Upper lobe of left lung (tissue), 6 donors: ENCODE results near the gene POU2F2. TPM values are rescaled to one million over a fixed set of nuclear protein-coding genes. Genes with fewer than 3 reads are reported as not detected.

ENCODE experiments used
- ATAC-seq, 2 donors: fragments of 200-7000 bp; cut with Tn5 transposase; one replicate each; pipeline ENCODE4 v1.9.1; 2022; ENCODE audit warnings: mild to moderate bottlenecking in 2 of 2, moderate library complexity in 2 of 2; ENCODE audit not compliant: low FRiP score in 2 of 2
- DNase-seq, 2 donors: peaks; one replicate each; pipeline ENCODE4 v3.0.0-alpha.2; 2019 to 2020
- H3K27ac ChIP-seq, 4 donors: fragments of 200-600 bp; sonication (generic); one replicate each; pipeline ENCODE4 v1.5.1; 2016 to 2019
- H3K27me3 ChIP-seq, 4 donors: fragments of 200-600 bp; sonication (generic); one replicate each; pipeline ENCODE4 v1.5.1; 2017 to 2019
- H3K36me3 ChIP-seq, 4 donors: fragments of 200-600 bp; sonication (generic); one replicate each; pipeline ENCODE4 v1.5.1; 2016 to 2019
- H3K4me1 ChIP-seq, 4 donors: fragments of 200-600 bp; sonication (generic); one replicate each; pipeline ENCODE4 v1.5.1; 2018 to 2019
- H3K4me3 ChIP-seq, 4 donors: fragments of 200-600 bp; sonication (generic); one replicate each; pipeline ENCODE4 v1.5.1; 2017 to 2019; ENCODE audit warnings: mild to moderate bottlenecking in 2 of 4, moderate library complexity in 1 of 4
- H3K9me3 ChIP-seq, 4 donors: fragments of 200-600 bp; sonication (generic); one replicate each; pipeline ENCODE4 v1.5.1; 2018 to 2019
- EP300 ChIP-seq, 4 donors: sonication (generic); formaldehyde crosslinking; IDR thresholded peaks; one replicate each; pipeline ENCODE4 v1.5.1; 2017; ENCODE audit warnings: antibody characterized with exemption in 4 of 4, control low read depth in 2 of 4
- POLR2A ChIP-seq, 4 donors: fragments of 450-650 bp; IDR thresholded peaks; one replicate each; pipeline ENCODE4 v1.5.1; 2016 to 2017; ENCODE audit warnings: antibody characterized with exemption in 4 of 4, mild to moderate bottlenecking in 2 of 4
- POLR2AphosphoS5 ChIP-seq, 2 donors: sonication (generic); formaldehyde crosslinking; IDR thresholded peaks; one replicate each; pipeline ENCODE4 v1.5.1; 2017; ENCODE audit warnings: antibody characterized with exemption in 2 of 2
- WGBS, 2 donors: methylation state at CpG; one replicate each; pipeline ENCODE4 v1.1.5; 2017 to 2018; 5-methylcytosine and 5-hydroxymethylcytosine counted together
- total RNA-seq, 6 donors: library from RNA; depleted of rRNA in 4 of 6; stranded (reverse); fragments of >200 nt in 4 of 6; gene quantifications; one replicate each; pipeline versions ENCODE4 v1.1.0 to v1.2.1, GENCODE V29; 2016 to 2021
- TF ChIP-seq, protein P1 (sequence below), 6 experiments: fragments of 450-650 bp in 4 of 6; fragments of 200-600 bp in 2 of 6; sonication (generic) in 2 of 6; IDR thresholded peaks; one replicate each; pipeline ENCODE4 v1.5.1; 2016 to 2019; ENCODE audit warnings: antibody characterized with exemption in 6 of 6
- donor health status: DM: no; HTN: no; CAD: no; lungs with moderate emphysema.
- donor health status: DM: no; HTN: yes; CAD: no; lungs with severe emphysema.

Gene POU2F2
- total RNA-seq, 6 donors from 2014 or later = 1.3 to 12.0 (median 5.0) TPM

GRCh38 chr19:42065051-42065450 is 67.2 kb downstream of the POU2F2 start:
- ATAC-seq = no peak
- WGBS, 2 donors = 94 to 95% methylated on average over 10 to 13 of the region's 13 CpGs
- H3K27ac ChIP-seq = no peak overlapping the region
- H3K4me3 ChIP-seq = no peak overlapping the region
- H3K4me1 ChIP-seq = peaks cover 3 to 11% (median 6%) of the 10 kb centered on the region in 4 donors
- DNase-seq = peak in 1 of 2 donors; percentile 73
- H3K36me3 ChIP-seq = no peaks in the 10 kb centered on the region
- TF ChIP-seq, protein P1, sequence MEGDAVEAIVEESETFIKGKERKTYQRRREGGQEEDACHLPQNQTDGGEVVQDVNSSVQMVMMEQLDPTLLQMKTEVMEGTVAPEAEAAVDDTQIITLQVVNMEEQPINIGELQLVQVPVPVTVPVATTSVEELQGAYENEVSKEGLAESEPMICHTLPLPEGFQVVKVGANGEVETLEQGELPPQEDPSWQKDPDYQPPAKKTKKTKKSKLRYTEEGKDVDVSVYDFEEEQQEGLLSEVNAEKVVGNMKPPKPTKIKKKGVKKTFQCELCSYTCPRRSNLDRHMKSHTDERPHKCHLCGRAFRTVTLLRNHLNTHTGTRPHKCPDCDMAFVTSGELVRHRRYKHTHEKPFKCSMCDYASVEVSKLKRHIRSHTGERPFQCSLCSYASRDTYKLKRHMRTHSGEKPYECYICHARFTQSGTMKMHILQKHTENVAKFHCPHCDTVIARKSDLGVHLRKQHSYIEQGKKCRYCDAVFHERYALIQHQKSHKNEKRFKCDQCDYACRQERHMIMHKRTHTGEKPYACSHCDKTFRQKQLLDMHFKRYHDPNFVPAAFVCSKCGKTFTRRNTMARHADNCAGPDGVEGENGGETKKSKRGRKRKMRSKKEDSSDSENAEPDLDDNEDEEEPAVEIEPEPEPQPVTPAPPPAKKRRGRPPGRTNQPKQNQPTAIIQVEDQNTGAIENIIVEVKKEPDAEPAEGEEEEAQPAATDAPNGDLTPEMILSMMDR (IDR thresholded peaks at IDR 0.05) = no peak
- TF ChIP-seq EP300 (IDR thresholded peaks at IDR 0.05) (no peak), POLR2A (IDR thresholded peaks at IDR 0.05) (no peak), POLR2AphosphoS5 (IDR thresholded peaks at IDR 0.05) (no peak)
- H3K9me3 ChIP-seq = no peaks in the 10 kb centered on the region
- peaks cover 0 to 19% (median 4%) of the 10 kb centered on the region in 4 donors for H3K27me3 ChIP-seq

DNA sequence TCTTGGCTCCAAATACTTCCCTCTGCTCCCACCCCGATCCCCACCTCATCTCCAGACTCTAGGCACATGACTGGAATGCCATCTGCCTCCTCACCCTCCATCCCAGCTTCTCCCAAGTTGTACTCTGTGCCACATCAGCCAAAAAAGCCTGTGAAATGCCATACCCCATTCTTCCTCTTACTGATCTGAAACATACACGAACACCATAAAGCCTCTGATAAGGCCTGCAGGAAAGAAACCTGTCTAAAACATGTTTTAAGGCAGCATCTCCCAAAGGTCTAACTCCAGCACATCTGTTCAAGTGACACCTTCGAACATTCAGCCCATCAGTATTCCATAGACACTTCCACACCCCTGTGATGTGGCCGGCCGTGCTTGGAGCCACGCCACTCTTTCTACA is 67.8 kb downstream of the POU2F2 start:
- peaks cover 1 to 6% (median 3%) of the 10 kb centered on the region in 4 donors for H3K4me1 ChIP-seq
- TF ChIP-seq POLR2AphosphoS5 (IDR thresholded peaks at IDR 0.05) (no peak), POLR2A (IDR thresholded peaks at IDR 0.05) (no peak), EP300 (IDR thresholded peaks at IDR 0.05) (no peak)
- TF ChIP-seq, protein P1 (IDR thresholded peaks at IDR 0.05) = no peak
- H3K4me3 ChIP-seq = no peak overlapping the region
- H3K27me3 ChIP-seq = peaks cover 0 to 13% (median 1%) of the 10 kb centered on the region in 4 donors
- H3K36me3 ChIP-seq = no peaks in the 10 kb centered on the region
- WGBS, 2 donors = 81 to 88% methylated on average over 6 of the region's 6 CpGs
- H3K9me3 ChIP-seq = no peaks in the 10 kb centered on the region
- H3K27ac ChIP-seq = no peak overlapping the region
- DNase-seq (no peak), ATAC-seq (no peak)

DNA sequence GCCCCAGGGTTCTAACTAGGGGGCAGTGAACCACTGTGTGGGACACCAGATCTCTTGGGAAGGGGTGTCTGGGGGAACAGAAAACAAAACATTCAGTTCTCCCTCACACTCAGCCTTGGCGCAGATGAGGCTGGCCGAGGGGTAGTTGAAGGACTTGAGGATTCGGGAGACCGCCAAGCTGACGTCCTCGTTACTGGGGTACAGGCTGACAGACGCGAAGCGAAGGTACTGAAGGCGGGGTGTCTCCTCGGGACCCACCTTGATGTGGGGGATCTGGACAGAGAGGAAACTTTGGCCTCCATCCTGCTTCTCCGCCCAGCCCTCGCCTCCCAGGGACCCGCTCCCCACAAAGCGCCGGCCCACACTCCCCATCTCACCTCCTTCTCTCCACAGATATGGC is 69.9 kb downstream of the POU2F2 start:
- WGBS, 2 donors = 94 to 97% methylated on average over 16 of the region's 16 CpGs
- DNase-seq = no peak
- Histone ChIP-seq H3K9me3 (no peaks in the 10 kb centered on the region), H3K36me3 (no peaks in the 10 kb centered on the region), H3K4me1 (no peaks in the 10 kb centered on the region), H3K27me3 (peaks cover 0 to 7% (median 0%) of the 10 kb centered on the region in 4 donors), H3K4me3 (no peak overlapping the region), H3K27ac (no peak overlapping the region)
- TF ChIP-seq EP300 (IDR thresholded peaks at IDR 0.05) = no peak
- TF ChIP-seq, protein P1 (IDR thresholded peaks at IDR 0.05) = no peak
- no peak for TF ChIP-seq POLR2A (IDR thresholded peaks at IDR 0.05)
- no peak for TF ChIP-seq POLR2AphosphoS5 (IDR thresholded peaks at IDR 0.05)
- no peak for ATAC-seq

DNA sequence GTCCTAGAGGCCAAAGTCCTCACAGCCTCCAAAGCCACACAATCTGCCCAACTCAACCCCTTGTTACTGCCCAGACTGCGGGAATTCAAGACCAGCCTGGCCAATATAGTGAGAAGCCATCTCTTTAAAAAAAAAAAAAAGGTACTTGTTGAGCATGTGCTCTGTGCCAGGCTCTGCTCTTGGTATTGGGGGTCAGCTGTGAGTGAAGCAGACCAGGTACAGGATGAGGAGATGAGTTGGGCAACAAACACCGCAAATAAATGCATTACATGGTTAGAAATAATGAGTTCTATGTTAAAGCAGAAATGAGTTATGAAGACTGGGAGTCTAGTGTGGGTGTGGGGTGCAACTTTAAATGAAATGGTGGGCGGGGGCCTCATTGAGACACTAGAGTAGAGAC is 72.1 kb downstream of the POU2F2 start:
- Histone ChIP-seq H3K4me3 (no peak overlapping the region), H3K36me3 (no peaks in the 10 kb centered on the region), H3K4me1 (no peaks in the 10 kb centered on the region), H3K9me3 (no peaks in the 10 kb centered on the region), H3K27ac (no peak overlapping the region), H3K27me3 (no peaks in the 10 kb centered on the region)
- ATAC-seq (no peak), DNase-seq (no peak)
- 91 to 94% methylated on average over 3 of the region's 3 CpGs for WGBS, 2 donors
- no peak for TF ChIP-seq POLR2A (IDR thresholded peaks at IDR 0.05)
- no peak for TF ChIP-seq POLR2AphosphoS5 (IDR thresholded peaks at IDR 0.05)
- TF ChIP-seq, protein P1 (IDR thresholded peaks at IDR 0.05) = no peak

DNA sequence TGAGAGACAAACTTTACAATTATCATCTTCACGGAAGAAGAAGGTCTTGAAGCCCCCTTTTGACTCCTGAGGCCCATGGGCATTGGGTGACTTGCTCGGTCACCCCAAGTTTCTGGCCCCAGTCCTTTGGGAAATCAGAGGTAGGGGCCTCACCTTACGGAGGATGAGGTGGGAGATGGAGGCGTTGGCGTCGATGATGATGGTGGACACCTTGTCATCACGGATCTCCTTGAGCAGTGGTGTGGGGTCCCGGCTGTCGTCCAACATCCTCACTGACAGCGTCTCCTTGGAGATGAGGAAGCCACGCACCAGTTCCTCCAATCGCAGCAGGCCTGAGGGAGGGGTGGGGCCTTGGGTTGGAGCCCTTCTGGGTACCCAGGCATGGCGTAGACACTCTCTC is 73.0 kb downstream of the POU2F2 start:
- Histone ChIP-seq H3K4me3 (no peak overlapping the region), H3K36me3 (no peaks in the 10 kb centered on the region), H3K27me3 (no peaks in the 10 kb centered on the region), H3K4me1 (no peaks in the 10 kb centered on the region), H3K9me3 (no peaks in the 10 kb centered on the region), H3K27ac (no peak overlapping the region)
- 96 to 97% methylated on average over 12 of the region's 13 CpGs for WGBS, 2 donors
- TF ChIP-seq POLR2A (IDR thresholded peaks at IDR 0.05) = no peak
- TF ChIP-seq, protein P1 (IDR thresholded peaks at IDR 0.05) = no peak
- no peak for TF ChIP-seq EP300 (IDR thresholded peaks at IDR 0.05)
- TF ChIP-seq POLR2AphosphoS5 (IDR thresholded peaks at IDR 0.05) = no peak
- ATAC-seq (no peak), DNase-seq (no peak)
